ENCODE data around the gene MS4A2. TPM values are rescaled to one million over a fixed set of nuclear protein-coding genes. Genes with fewer than 3 reads are reported as not detected.

Gene MS4A2
- total RNA-seq, 1 experiment from 2014 or later = not detected

- H3K9me3 Mint-ChIP-seq = no peaks in the 10 kb centered on the region
Observed at GRCh38 chr11:60122414-60123036, 34.1 kb downstream of the MS4A2 start.

More at GRCh38 chr11:60122414-60123036, 34.1 kb downstream of the MS4A2 start:
- no peaks in the 10 kb centered on the region for H3K79me1 ChIP-seq (ENCODE audit: insufficient read depth, low read depth, low read length, poor library complexity, severe bottlenecking)
- H2BK120ac ChIP-seq (ENCODE audit: low read depth, low read length, poor library complexity, severe bottlenecking) = no peak overlapping the region
- 0 out of 2 replicates have a peak, but pooled peaks cover 4% of the 10 kb centered on the region for H3K4me1 ChIP-seq (ENCODE audit: insufficient read depth, low read length)
- H3K9me3 ChIP-seq (ENCODE audit: control insufficient read depth, low read depth, low read length) = no peaks in the 10 kb centered on the region
- no peak overlapping the region for H3K27ac ChIP-seq (ENCODE audit: insufficient read length, low read depth, low read length)
- Mint-ChIP-seq H3K27ac (no peak overlapping the region), H3K4me1 (peaks cover 35 to 42% of the 10 kb centered on the region in 2 experiments), H3K4me3 (no peak overlapping the region), H3K36me3 (ENCODE audit: insufficient read depth in 1 of 3, low read depth in 3 of 3) (no peaks in the 10 kb centered on the region), H3K27me3 (ENCODE audit: low read depth) (no peaks in the 10 kb centered on the region)
- H3T11ph ChIP-seq (ENCODE audit: low read length) = no peak overlapping the region
- no peak overlapping the region for H3K4ac ChIP-seq (ENCODE audit: low read depth, low read length)
- no peak overlapping the region for H3K23ac ChIP-seq (ENCODE audit: insufficient read length, low read depth, low read length)
- no peak overlapping the region for H4K91ac ChIP-seq (ENCODE audit: insufficient read length, low read depth, low read length)
- no peak overlapping the region for H2AK5ac ChIP-seq (ENCODE audit: insufficient read length, low read length)
- H2AFZ ChIP-seq (ENCODE audit: low read length) = no peak overlapping the region
- H4K8ac ChIP-seq (replicated peaks; ENCODE audit: insufficient read length, low read depth, low read length) = no peak overlapping the region
- H4K5ac ChIP-seq (ENCODE audit: insufficient read length, low read depth, low read length) = no peak overlapping the region
- H2BK12ac ChIP-seq (ENCODE audit: insufficient read length, low read depth, low read length) = no peak overlapping the region
- H3K27me3 ChIP-seq (ENCODE audit: insufficient read depth, low read length) = no peaks in the 10 kb centered on the region
- no peak for DNase-seq
- no peak for TF ChIP-seq CTCF (conservative IDR thresholded peaks at IDR 0.05)
- no peak overlapping the region for H2BK20ac ChIP-seq (ENCODE audit: low read depth, low read length, poor library complexity, severe bottlenecking)
- H3K18ac ChIP-seq (ENCODE audit: insufficient read length, low read depth, low read length) = no peak overlapping the region
- no peaks in the 10 kb centered on the region for H3K23me2 ChIP-seq (ENCODE audit: insufficient read length, low read depth, low read length, poor library complexity, severe bottlenecking)
- no peaks in the 10 kb centered on the region for H4K20me1 ChIP-seq (ENCODE audit: control insufficient read depth, insufficient read depth, insufficient read length)
- H2BK5ac ChIP-seq (ENCODE audit: insufficient read length, low read length) = no peak overlapping the region
- H3K56ac ChIP-seq (ENCODE audit: insufficient read length, low read depth, low read length) = no peak overlapping the region
- no peak overlapping the region for H3K14ac ChIP-seq (ENCODE audit: insufficient read depth, low read length)
- H3K79me2 ChIP-seq (ENCODE audit: insufficient read depth, low read length) = no peaks in the 10 kb centered on the region
- H3K9ac ChIP-seq (ENCODE audit: extremely low read depth, insufficient read length, low read length) = no peak overlapping the region
- no CpG with 5 or more reads among the region's 3 CpGs for WGBS (ENCODE audit: extremely low coverage, insufficient read length, low lambda C conversion rate)
- H2BK15ac ChIP-seq (ENCODE audit: low read depth, low read length) = no peak overlapping the region
- H3K4me2 ChIP-seq (ENCODE audit: insufficient read depth, insufficient read length, low read length) = no peak overlapping the region
